Measurements from ENCODE around the gene KCNA2.
A peak's percentile ranks its signal among the peaks of the same experiment; 100 is the strongest.

Gene KCNA2

GRCh38 chr1:110617116-110617515 is 11.0 kb upstream of the KCNA2 start:
- no peaks in the 10 kb centered on the region for H3K36me3 ChIP-seq (ENCODE audit: control insufficient read depth, insufficient read depth, low read length)
- no peak for TF ChIP-seq CTCF (IDR thresholded peaks at IDR 0.05)
- H3K79me2 ChIP-seq: no peaks in the 10 kb centered on the region
- peaks cover 3% of the 10 kb centered on the region for H3K4me1 ChIP-seq
- no peak overlapping the region for H3K27ac ChIP-seq
- no peaks in the 10 kb centered on the region for H3K27me3 ChIP-seq (ENCODE audit: control insufficient read depth, insufficient read depth, low read length)
- no peak overlapping the region for H3K4me3 ChIP-seq (ENCODE audit: low read depth, low read length)
- no peaks in the 10 kb centered on the region for H3K9me3 ChIP-seq (ENCODE audit: control insufficient read depth, low read length)
- H2AFZ ChIP-seq: no peak overlapping the region
- H3K4me2 ChIP-seq (ENCODE audit: low read length): no peak overlapping the region
- H3K9ac ChIP-seq: no peak overlapping the region

- Histone ChIP-seq H3K4me2 (ENCODE audit: low read length) (no peak overlapping the region), H3K79me2 (no peaks in the 10 kb centered on the region), H3K27ac (no peak overlapping the region), H2AFZ (no peak overlapping the region), H3K4me1 (peaks cover 3% of the 10 kb centered on the region), H3K36me3 (ENCODE audit: control insufficient read depth, insufficient read depth, low read length) (no peaks in the 10 kb centered on the region), H3K4me3 (ENCODE audit: low read depth, low read length) (no peak overlapping the region), H3K27me3 (ENCODE audit: control insufficient read depth, insufficient read depth, low read length) (no peaks in the 10 kb centered on the region), H3K9ac (no peak overlapping the region), H3K9me3 (ENCODE audit: control insufficient read depth, low read length) (no peaks in the 10 kb centered on the region)
- no peak for TF ChIP-seq CTCF (IDR thresholded peaks at IDR 0.05)
These were observed 10.4 kb upstream of the KCNA2 start for GRCh38 chr1:110616587-110616986.

GRCh38 chr1:110615548-110616130 is 9.5 kb upstream of the KCNA2 start:
- H3K79me2 ChIP-seq: no peaks in the 10 kb centered on the region
- no peak overlapping the region for H2AFZ ChIP-seq
- H3K9me3 ChIP-seq (ENCODE audit: control insufficient read depth, low read length): no peaks in the 10 kb centered on the region
- H3K27ac ChIP-seq: no peak overlapping the region
- H3K4me2 ChIP-seq (ENCODE audit: low read length): no peak overlapping the region
- TF ChIP-seq CTCF (IDR thresholded peaks at IDR 0.05): peak; percentile 62
- no peaks in the 10 kb centered on the region for H3K27me3 ChIP-seq (ENCODE audit: control insufficient read depth, insufficient read depth, low read length)
- peaks cover 3% of the 10 kb centered on the region for H3K4me1 ChIP-seq
- no peak overlapping the region for H3K9ac ChIP-seq
- no peak overlapping the region for H3K4me3 ChIP-seq (ENCODE audit: low read depth, low read length)
- H3K36me3 ChIP-seq (ENCODE audit: control insufficient read depth, insufficient read depth, low read length): no peaks in the 10 kb centered on the region

GRCh38 chr1:110612060-110612745 is 6.0 kb upstream of the KCNA2 start:
- no peaks in the 10 kb centered on the region for H3K27me3 ChIP-seq (ENCODE audit: control insufficient read depth, insufficient read depth, low read length)
- H3K27ac ChIP-seq: no peak overlapping the region
- no peak overlapping the region for H3K9ac ChIP-seq
- H3K36me3 ChIP-seq (ENCODE audit: control insufficient read depth, insufficient read depth, low read length): no peaks in the 10 kb centered on the region
- no peak overlapping the region for H3K4me2 ChIP-seq (ENCODE audit: low read length)
- no peaks in the 10 kb centered on the region for H3K4me1 ChIP-seq
- H3K79me2 ChIP-seq: no peaks in the 10 kb centered on the region
- H2AFZ ChIP-seq: no peak overlapping the region
- H3K4me3 ChIP-seq (ENCODE audit: low read depth, low read length): no peak overlapping the region
- no peaks in the 10 kb centered on the region for H3K9me3 ChIP-seq (ENCODE audit: control insufficient read depth, low read length)
- TF ChIP-seq CTCF (IDR thresholded peaks at IDR 0.05): no peak
